DLD1 (cell line): ENCODE results near the gene C2.
"Not testable (repeated sequence)": the region's sequence is repeated elsewhere in the genome, so short reads cannot be mapped to it uniquely, and the experiment has no call there.

ENCODE experiments used
- in situ Hi-C: cut with HindIII; loops from 2 replicates; pipeline ENCODE4 v1.10.0; 2017; ENCODE audit warnings: low sequenced_read_pairs

The C2 gene

GRCh38 chr6:31920811-31921210 lies 6.7 kb upstream of the C2 start:
- in situ Hi-C loops = no loop called here

- in situ Hi-C loops = no loop called here
Measured at GRCh38 chr6:31922942-31923341, 4.6 kb upstream of the C2 start.

GRCh38 chr6:31927863-31928671 lies 550 bp downstream of the C2 start:
- in situ Hi-C loops = no loop called here

GRCh38 chr6:31928672-31928939 lies 1.1 kb downstream of the C2 start:
- in situ Hi-C loops = no loop called here

- in situ Hi-C loops = no loop called here
Measured at GRCh38 chr6:31930962-31931361, 3.4 kb downstream of the C2 start.

- in situ Hi-C loops = not testable (repeated sequence)
Measured at GRCh38 chr6:31932137-31932536, 4.6 kb downstream of the C2 start.

GRCh38 chr6:31933537-31933936 lies 6.0 kb downstream of the C2 start:
- in situ Hi-C loops = no loop called here

GRCh38 chr6:31935021-31935420 lies 7.5 kb downstream of the C2 start:
- in situ Hi-C loops = no loop called here

- in situ Hi-C loops = no loop called here
Measured at GRCh38 chr6:31935823-31936222, 8.3 kb downstream of the C2 start.

GRCh38 chr6:31940256-31940664 lies 12.7 kb downstream of the C2 start:
- in situ Hi-C loops = no loop called here

- in situ Hi-C loops = no loop called here
Measured at GRCh38 chr6:31943742-31944141, 16.2 kb downstream of the C2 start.

GRCh38 chr6:31945154-31945506 lies 17.6 kb downstream of the C2 start:
- in situ Hi-C loops = no loop called here

- in situ Hi-C loops = no loop called here
Measured at GRCh38 chr6:31945507-31946369, 18.2 kb downstream of the C2 start, which contains the start of gene CFB. CFB (plus strand) TSS chr6:31946095; CDS start chr6:31946222, 127 bp downstream.

- in situ Hi-C loops = no loop called here
Measured at GRCh38 chr6:31946370-31946885, 18.9 kb downstream of the C2 start.

GRCh38 chr6:31947070-31947675 lies 19.7 kb downstream of the C2 start:
- in situ Hi-C loops = no loop called here

GRCh38 chr6:31947864-31948263 lies 20.3 kb downstream of the C2 start:
- in situ Hi-C loops = no loop called here

GRCh38 chr6:31948306-31948705 lies 20.8 kb downstream of the C2 start:
- in situ Hi-C loops = no loop called here

- in situ Hi-C loops = no loop called here
Measured at GRCh38 chr6:31948753-31949413, 21.4 kb downstream of the C2 start.

- in situ Hi-C loops = no loop called here
Measured at GRCh38 chr6:31949926-31950548, 22.5 kb downstream of the C2 start.

- in situ Hi-C loops = no loop called here
Measured at GRCh38 chr6:31952140-31952805, 24.8 kb downstream of the C2 start.
